ENCODE results near the gene ERC2. TPM values are rescaled to one million over a fixed set of nuclear protein-coding genes. Genes with fewer than 3 reads are reported as not detected.

The ERC2 gene
- total RNA-seq, 1 experiment from 2014 or later = 0.90 TPM

DNA sequence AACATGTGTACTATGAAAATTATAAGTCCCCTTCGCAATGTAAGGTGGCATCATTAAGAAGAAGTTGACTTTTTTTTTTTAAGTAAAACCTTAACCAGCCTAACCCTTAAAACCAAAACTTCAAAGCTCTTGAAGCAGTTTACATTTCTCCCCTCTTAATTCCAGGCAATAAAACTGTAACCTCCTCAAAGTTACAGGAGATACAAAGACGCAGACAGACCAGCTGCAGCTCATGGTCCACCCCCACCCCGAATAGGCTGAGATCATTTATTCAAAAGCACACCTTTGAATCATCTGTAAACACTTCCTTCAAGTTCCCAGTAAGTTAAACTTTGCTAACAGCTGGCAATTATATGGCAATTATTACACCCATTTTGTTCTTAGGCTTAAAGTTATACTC lies 414.5 kb downstream of the ERC2 start:
- no peak overlapping the region for H3K4me3 ChIP-seq (ENCODE audit: low read depth, low read length, poor library complexity, severe bottlenecking)
- POLR2A ChIA-PET (ENCODE audit: low non-redundant PET) = no interaction called here
- TF ChIP-seq, protein P1, sequence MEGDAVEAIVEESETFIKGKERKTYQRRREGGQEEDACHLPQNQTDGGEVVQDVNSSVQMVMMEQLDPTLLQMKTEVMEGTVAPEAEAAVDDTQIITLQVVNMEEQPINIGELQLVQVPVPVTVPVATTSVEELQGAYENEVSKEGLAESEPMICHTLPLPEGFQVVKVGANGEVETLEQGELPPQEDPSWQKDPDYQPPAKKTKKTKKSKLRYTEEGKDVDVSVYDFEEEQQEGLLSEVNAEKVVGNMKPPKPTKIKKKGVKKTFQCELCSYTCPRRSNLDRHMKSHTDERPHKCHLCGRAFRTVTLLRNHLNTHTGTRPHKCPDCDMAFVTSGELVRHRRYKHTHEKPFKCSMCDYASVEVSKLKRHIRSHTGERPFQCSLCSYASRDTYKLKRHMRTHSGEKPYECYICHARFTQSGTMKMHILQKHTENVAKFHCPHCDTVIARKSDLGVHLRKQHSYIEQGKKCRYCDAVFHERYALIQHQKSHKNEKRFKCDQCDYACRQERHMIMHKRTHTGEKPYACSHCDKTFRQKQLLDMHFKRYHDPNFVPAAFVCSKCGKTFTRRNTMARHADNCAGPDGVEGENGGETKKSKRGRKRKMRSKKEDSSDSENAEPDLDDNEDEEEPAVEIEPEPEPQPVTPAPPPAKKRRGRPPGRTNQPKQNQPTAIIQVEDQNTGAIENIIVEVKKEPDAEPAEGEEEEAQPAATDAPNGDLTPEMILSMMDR (conservative IDR thresholded peaks at IDR 0.05; ENCODE audit: low read depth, low read length) = no peak
- no peak for TF ChIP-seq EZH2 (IDR thresholded peaks at IDR 0.05; ENCODE audit: borderline replicate concordance, low read depth, low read length, poor library complexity, severe bottlenecking)
- no peaks in the 10 kb centered on the region for H3K4me1 ChIP-seq (ENCODE audit: insufficient read depth, low read length, poor library complexity, severe bottlenecking)
- H3K36me3 ChIP-seq (ENCODE audit: insufficient read depth, low read length, poor library complexity, severe bottlenecking) = no peaks in the 10 kb centered on the region
- no peak overlapping the region for H3K27ac ChIP-seq (ENCODE audit: low read depth, low read length, poor library complexity, severe bottlenecking)
- H3K27me3 ChIP-seq (replicated peaks; ENCODE audit: insufficient read depth, low read depth, low read length, poor library complexity) = no peaks in the 10 kb centered on the region
- no TSS peak for BruUV-seq (replicated peaks)
- CTCF ChIA-PET = no interaction called here
- intact Hi-C loops (cut with micrococcal nuclease; ENCODE audit: unreplicated experiment) = no loop called here
- no peaks in the 10 kb centered on the region for H3K9me3 ChIP-seq (ENCODE audit: low read depth, low read length, poor library complexity, severe bottlenecking)
- DNase-seq (ENCODE audit: low spot score) = no peak

DNA sequence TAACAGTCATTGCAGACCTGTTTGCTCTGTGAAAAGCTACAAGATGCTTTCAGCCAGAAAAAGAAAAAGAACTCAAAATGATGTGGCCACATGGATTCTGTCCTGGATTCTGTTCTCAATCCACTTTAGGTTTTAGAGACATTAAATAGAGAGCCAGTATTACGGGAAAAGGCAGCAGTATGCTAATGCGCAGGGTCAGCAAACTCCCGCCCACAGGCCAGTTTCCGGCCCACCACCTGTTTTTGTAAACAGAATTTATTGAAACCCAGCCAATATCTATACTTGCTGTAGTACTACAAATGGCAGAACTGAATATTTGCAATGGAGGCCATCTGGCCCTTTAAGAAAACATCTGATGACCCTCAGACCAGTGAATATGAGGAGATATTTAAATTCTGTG lies 416.1 kb downstream of the ERC2 start:
- no peak overlapping the region for H3K27ac ChIP-seq (ENCODE audit: low read depth, low read length, poor library complexity, severe bottlenecking)
- TF ChIP-seq, protein P1 (conservative IDR thresholded peaks at IDR 0.05; ENCODE audit: low read depth, low read length) = no peak
- TF ChIP-seq EZH2 (IDR thresholded peaks at IDR 0.05; ENCODE audit: borderline replicate concordance, low read depth, low read length, poor library complexity, severe bottlenecking) = no peak

DNA sequence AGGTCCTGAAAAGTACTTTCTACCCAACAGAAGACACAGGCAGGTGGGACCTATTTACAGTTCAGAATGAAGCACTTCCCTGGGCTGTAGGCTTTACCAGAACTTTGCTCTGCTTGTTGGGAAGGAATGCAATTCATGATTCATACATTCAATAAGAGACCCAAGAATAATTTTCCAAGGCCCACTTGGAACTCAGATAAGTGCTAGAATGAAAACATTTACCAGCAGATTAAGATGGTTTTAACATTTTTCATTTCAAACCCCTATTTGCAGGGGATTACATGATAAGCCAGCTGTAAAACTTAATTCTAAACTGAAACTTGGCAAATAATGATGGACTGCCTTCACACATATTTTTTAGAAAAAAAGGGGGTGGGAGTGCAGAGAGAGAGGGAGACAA lies 417.2 kb downstream of the ERC2 start:
- H3K27ac ChIP-seq (ENCODE audit: low read depth, low read length, poor library complexity, severe bottlenecking) = no peak overlapping the region
- H3K27me3 ChIP-seq (replicated peaks; ENCODE audit: insufficient read depth, low read depth, low read length, poor library complexity) = no peaks in the 10 kb centered on the region
- DNase-seq (ENCODE audit: low spot score) = no peak
- intact Hi-C loops (cut with micrococcal nuclease; ENCODE audit: unreplicated experiment) = no loop called here
- no peaks in the 10 kb centered on the region for H3K4me1 ChIP-seq (ENCODE audit: insufficient read depth, low read length, poor library complexity, severe bottlenecking)
- no peak overlapping the region for H3K4me3 ChIP-seq (ENCODE audit: low read depth, low read length, poor library complexity, severe bottlenecking)
- H3K36me3 ChIP-seq (ENCODE audit: insufficient read depth, low read length, poor library complexity, severe bottlenecking) = no peaks in the 10 kb centered on the region
- H3K9me3 ChIP-seq (ENCODE audit: low read depth, low read length, poor library complexity, severe bottlenecking) = no peaks in the 10 kb centered on the region
- no TSS peak for BruUV-seq (replicated peaks)
- ChIA-PET POLR2A (ENCODE audit: low non-redundant PET) (no interaction called here), CTCF (no interaction called here)
- no peak for TF ChIP-seq EZH2 (IDR thresholded peaks at IDR 0.05; ENCODE audit: borderline replicate concordance, low read depth, low read length, poor library complexity, severe bottlenecking)
- TF ChIP-seq, protein P1 (conservative IDR thresholded peaks at IDR 0.05; ENCODE audit: low read depth, low read length) = no peak

More for the DNA sequence above, 416.1 kb downstream of the ERC2 start:
- H3K36me3 ChIP-seq (ENCODE audit: insufficient read depth, low read length, poor library complexity, severe bottlenecking) = no peaks in the 10 kb centered on the region
- no peaks in the 10 kb centered on the region for H3K27me3 ChIP-seq (replicated peaks; ENCODE audit: insufficient read depth, low read depth, low read length, poor library complexity)
- no peak for DNase-seq (ENCODE audit: low spot score)
- BruUV-seq (replicated peaks) = no TSS peak
- no peaks in the 10 kb centered on the region for H3K9me3 ChIP-seq (ENCODE audit: low read depth, low read length, poor library complexity, severe bottlenecking)
- ChIA-PET CTCF (no interaction called here), POLR2A (ENCODE audit: low non-redundant PET) (no interaction called here)
- no peaks in the 10 kb centered on the region for H3K4me1 ChIP-seq (ENCODE audit: insufficient read depth, low read length, poor library complexity, severe bottlenecking)
- intact Hi-C loops (cut with micrococcal nuclease; ENCODE audit: unreplicated experiment) = no loop called here
- no peak overlapping the region for H3K4me3 ChIP-seq (ENCODE audit: low read depth, low read length, poor library complexity, severe bottlenecking)

Measured in A673 (cell line).